ENCODE results near the gene IGFBP4.

GRCh38 chr17:40417609-40418427, 25.4 kb upstream of the IGFBP4 start, which contains the start of gene TOP2A:
- TF ChIP-seq CTCF (IDR thresholded peaks at IDR 0.05) (peak in 2 of 5 experiments; percentile 14 to 77), EP300 (IDR thresholded peaks at IDR 0.05) (peak in 1 of 2 donors; percentile 49)

Measured in tibial nerve (tissue), 4 donors.